KMS-11 (cell line): ENCODE measurements around the gene IGFBP6.

Experiments used
- H2AFZ ChIP-seq: fragments of 200-600 bp; sonication (generic); 2 replicates; pipeline ENCODE4 v1.6.1; 2016; ENCODE audit warnings: antibody characterized with exemption, mixed run types, low read depth
- H3K27ac ChIP-seq: fragments of 200-600 bp; sonication (generic); 2 replicates; pipeline ENCODE4 v1.6.1; 2016; ENCODE audit warnings: mild to moderate bottlenecking, mixed run types
- H3K27me3 ChIP-seq: fragments of 200-600 bp; sonication (generic); 2 replicates; pipeline ENCODE4 v1.6.1; 2017; ENCODE audit warnings: mild to moderate bottlenecking, low read depth, mixed run types, moderate library complexity; ENCODE audit not compliant: insufficient read depth
- H3K36me3 ChIP-seq: fragments of 200-600 bp; sonication (generic); 2 replicates; pipeline ENCODE4 v1.6.1; 2017; ENCODE audit warnings: mild to moderate bottlenecking, mixed run types; ENCODE audit not compliant: insufficient read depth
- H3K4me1 ChIP-seq: fragments of 200-600 bp; sonication (generic); 2 replicates; pipeline ENCODE4 v1.6.1; 2016; ENCODE audit warnings: mild to moderate bottlenecking, low read depth, mixed run types; ENCODE audit not compliant: poor library complexity, severe bottlenecking
- H3K4me2 ChIP-seq: fragments of 200-600 bp; sonication (generic); 2 replicates; pipeline ENCODE4 v1.7.0; 2016; ENCODE audit warnings: mild to moderate bottlenecking, mixed run types
- H3K4me3 ChIP-seq: fragments of 200-600 bp; sonication (generic); IDR thresholded peaks from 2 replicates; pipeline ENCODE4 v1.6.1; 2017; ENCODE audit warnings: low read depth, low read length, mixed read lengths; ENCODE audit not compliant: insufficient read depth
- H3K79me2 ChIP-seq: fragments of 200-600 bp; sonication (generic); 2 replicates; pipeline ENCODE4 v1.6.1; 2016; ENCODE audit warnings: low read depth, mixed run types; ENCODE audit not compliant: insufficient read depth
- H3K9ac ChIP-seq: fragments of 200-600 bp; sonication (generic); 2 replicates; pipeline ENCODE4 v1.6.1; 2016; ENCODE audit warnings: mild to moderate bottlenecking, mixed run types
- H4K20me1 ChIP-seq: fragments of 200-600 bp; sonication (generic); 2 replicates; pipeline ENCODE4 v1.6.1; 2016; ENCODE audit warnings: mild to moderate bottlenecking, mixed run types; ENCODE audit not compliant: insufficient read depth
- TF ChIP-seq, protein P1 (sequence below): fragments of 200-600 bp; sonication (generic); conservative IDR thresholded peaks from 2 replicates; pipeline ENCODE4 v1.6.1; 2017; ENCODE audit warnings: low read depth, mild to moderate bottlenecking, antibody characterized with exemption, low read length, moderate library complexity, mixed read lengths

Gene IGFBP6

DNA sequence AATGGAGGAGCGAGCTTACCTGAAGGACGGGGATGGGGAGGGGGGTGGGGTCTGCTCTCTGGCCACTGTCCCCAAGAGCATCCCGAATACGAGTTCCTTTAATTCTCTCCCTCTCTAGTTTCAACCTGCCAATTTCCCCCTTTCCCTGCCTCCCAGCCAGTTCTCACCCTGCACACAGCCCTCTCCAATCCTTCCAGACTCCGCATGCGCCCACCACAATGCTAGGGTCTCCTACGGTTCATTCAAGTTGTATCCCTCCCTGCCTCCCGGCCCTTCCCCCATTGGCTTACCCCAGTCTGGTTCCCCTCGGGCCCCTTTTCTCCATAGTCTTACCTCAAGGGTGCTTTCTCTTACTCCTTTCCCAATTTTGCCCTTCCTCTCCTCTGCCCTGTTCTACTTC lies 708 bp upstream of the IGFBP6 start:
- Histone ChIP-seq H3K36me3 (no peaks in the 10 kb centered on the region), H3K4me3 (no peak overlapping the region), H3K27me3 (peaks cover 6% of the 10 kb centered on the region), H3K4me2 (no peak overlapping the region), H4K20me1 (no peaks in the 10 kb centered on the region), H3K79me2 (no peaks in the 10 kb centered on the region), H3K4me1 (peaks cover 21% of the 10 kb centered on the region), H3K9ac (no peak overlapping the region), H2AFZ (no peak overlapping the region), H3K27ac (no peak overlapping the region)
- TF ChIP-seq, protein P1, sequence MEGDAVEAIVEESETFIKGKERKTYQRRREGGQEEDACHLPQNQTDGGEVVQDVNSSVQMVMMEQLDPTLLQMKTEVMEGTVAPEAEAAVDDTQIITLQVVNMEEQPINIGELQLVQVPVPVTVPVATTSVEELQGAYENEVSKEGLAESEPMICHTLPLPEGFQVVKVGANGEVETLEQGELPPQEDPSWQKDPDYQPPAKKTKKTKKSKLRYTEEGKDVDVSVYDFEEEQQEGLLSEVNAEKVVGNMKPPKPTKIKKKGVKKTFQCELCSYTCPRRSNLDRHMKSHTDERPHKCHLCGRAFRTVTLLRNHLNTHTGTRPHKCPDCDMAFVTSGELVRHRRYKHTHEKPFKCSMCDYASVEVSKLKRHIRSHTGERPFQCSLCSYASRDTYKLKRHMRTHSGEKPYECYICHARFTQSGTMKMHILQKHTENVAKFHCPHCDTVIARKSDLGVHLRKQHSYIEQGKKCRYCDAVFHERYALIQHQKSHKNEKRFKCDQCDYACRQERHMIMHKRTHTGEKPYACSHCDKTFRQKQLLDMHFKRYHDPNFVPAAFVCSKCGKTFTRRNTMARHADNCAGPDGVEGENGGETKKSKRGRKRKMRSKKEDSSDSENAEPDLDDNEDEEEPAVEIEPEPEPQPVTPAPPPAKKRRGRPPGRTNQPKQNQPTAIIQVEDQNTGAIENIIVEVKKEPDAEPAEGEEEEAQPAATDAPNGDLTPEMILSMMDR: no peak

DNA sequence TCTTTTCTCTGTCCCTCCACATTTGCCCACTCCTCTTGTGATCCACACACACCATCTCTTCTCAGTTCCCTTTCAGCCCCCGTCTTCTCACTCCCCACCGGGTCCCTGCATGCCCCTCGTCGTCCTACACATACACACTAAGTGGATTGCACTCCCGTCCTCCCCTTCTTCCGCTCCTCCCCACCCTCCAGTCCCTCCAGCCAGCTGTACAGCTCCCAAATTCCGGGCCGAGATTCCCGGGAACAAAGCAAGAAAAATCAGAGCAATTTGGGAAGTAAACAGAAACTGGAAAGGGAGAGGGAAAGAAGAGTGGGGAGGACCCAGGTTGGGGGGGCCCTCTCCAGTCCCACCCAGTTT lies 282 bp upstream of the IGFBP6 start:
- H3K27me3 ChIP-seq: peaks cover 6% of the 10 kb centered on the region
- peak overlapping the region; percentile 99 for H2AFZ ChIP-seq
- H3K27ac ChIP-seq: no peak overlapping the region
- no peaks in the 10 kb centered on the region for H3K79me2 ChIP-seq
- peak overlapping the region; percentile 45; the same call in 1 of the 2 replicates for H3K9ac ChIP-seq
- peaks cover 21% of the 10 kb centered on the region for H3K4me1 ChIP-seq
- TF ChIP-seq, protein P1: no peak
- H4K20me1 ChIP-seq: no peaks in the 10 kb centered on the region
- no peak overlapping the region for H3K4me3 ChIP-seq
- no peaks in the 10 kb centered on the region for H3K36me3 ChIP-seq
- H3K4me2 ChIP-seq: peak overlapping the region; percentile 93

DNA sequence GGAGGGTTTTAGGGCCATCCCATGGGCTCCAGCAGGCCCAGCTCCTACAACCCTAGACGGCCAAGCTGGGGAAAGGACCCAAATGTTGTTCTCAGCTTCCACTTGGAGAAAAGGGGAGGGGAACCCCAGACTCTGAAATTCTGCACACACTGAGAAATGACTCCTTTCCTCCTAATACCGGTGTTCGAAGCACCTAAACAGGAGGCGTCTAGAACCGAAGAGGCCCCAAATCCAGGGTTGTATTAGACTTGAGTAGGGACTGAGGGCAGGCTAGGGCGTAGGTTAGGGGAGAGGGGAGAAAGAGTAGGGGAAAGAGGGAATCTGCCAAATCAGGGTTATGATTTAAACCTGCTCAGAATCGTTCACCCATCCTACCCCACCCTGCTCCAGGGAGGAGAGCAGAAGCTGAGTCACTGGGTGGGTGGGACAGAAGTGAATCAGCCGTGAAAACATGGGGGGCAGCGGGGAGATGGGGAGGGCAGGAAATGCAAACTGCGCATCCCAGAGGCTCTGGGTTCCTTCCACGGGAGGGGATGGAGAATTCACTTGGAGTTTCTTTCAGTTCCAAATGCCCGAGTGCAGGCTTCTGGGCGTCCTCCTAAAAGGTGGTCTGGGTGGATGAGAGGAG lies 1.0 kb downstream of the IGFBP6 start:
- Histone ChIP-seq H3K27me3 (peaks cover 6% of the 10 kb centered on the region), H3K79me2 (no peaks in the 10 kb centered on the region), H4K20me1 (no peaks in the 10 kb centered on the region), H2AFZ (peak overlapping the region; percentile 99), H3K27ac (no peak overlapping the region), H3K4me2 (peak overlapping the region; percentile 93), H3K4me1 (peaks cover 28% of the 10 kb centered on the region), H3K36me3 (no peaks in the 10 kb centered on the region), H3K9ac (peak overlapping the region; percentile 45; the same call in 1 of the 2 replicates), H3K4me3 (no peak overlapping the region)
- TF ChIP-seq, protein P1: no peak

DNA sequence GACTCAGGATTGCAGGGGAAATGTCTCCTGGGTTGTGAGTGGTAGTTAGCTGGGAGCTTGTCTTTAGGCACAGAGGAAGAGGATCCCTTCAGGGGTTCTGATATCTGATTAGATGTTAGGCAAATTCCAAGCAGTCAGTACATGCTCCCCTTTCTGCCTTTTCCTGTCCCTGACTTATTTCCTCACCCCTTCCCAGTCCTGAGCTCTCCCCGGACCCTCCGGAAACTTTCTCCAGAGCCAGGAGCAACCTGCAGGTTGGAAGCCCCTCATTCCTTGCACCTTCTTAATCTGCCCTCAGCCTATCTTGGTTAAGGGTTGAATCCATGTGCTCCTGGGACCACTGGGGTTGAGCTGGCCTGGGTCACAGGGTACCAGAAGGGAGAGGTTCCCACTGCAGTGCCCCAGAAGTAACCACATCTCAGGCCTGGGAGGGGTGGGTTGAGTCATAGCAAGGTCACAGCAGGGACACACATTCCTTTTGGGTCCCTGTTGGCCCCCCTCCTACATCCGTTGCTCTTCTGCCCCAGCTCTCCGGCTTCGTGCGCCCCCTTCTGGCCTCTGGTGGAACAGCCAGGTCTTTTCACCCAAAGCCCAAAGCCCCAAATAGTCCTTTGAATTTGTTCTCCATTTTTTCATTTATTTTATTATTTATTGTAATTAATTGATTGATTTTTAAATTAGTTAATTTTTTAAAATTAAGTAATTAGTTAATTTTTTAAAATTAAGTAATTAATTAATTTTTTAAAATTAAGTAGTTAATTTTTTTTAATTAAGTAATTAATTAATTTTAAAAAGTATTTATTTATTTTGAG lies 1.8 kb downstream of the IGFBP6 start:
- Histone ChIP-seq H3K4me1 (peaks cover 36% of the 10 kb centered on the region), H3K4me3 (no peak overlapping the region), H3K27me3 (peaks cover 6% of the 10 kb centered on the region), H2AFZ (peak overlapping the region; percentile 99; the same call in 1 of the 2 replicates), H3K27ac (no peak overlapping the region), H3K36me3 (no peaks in the 10 kb centered on the region), H3K9ac (no peak overlapping the region), H4K20me1 (no peaks in the 10 kb centered on the region), H3K79me2 (no peaks in the 10 kb centered on the region), H3K4me2 (peak overlapping the region; percentile 93)
- TF ChIP-seq, protein P1: peak; percentile 95
